GM21526 (cell line): Measurements from ENCODE around the gene MS4A10.

Experiments used
- ATAC-seq: cut with Tn5 transposase; IDR thresholded peaks from one replicate; pipeline ENCODE4 v1.9.1; 2021; ENCODE audit warnings: moderate library complexity; ENCODE audit not compliant: unreplicated experiment, low FRiP score

The MS4A10 gene

DNA sequence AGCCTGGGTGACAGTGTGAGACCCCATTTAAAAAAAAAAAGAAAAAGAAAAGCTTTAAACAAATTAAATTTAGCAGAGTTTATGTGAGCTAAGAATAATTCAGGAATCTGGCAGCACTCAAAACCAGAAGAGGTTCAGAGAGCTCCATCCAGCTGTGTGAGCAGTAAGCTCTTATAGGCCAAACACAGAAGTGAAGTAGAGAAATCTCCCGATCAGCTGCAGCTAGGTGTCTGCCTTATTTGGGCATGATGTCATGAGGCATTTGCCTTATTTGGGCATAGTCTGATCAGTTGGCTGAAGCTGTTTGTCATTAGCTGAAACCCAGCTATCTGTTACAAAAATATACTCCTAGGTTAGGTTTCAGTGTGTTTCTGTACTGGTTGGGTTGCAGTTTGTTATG lies 20.3 kb upstream of the MS4A10 start:
- peak; percentile 49 for ATAC-seq

DNA sequence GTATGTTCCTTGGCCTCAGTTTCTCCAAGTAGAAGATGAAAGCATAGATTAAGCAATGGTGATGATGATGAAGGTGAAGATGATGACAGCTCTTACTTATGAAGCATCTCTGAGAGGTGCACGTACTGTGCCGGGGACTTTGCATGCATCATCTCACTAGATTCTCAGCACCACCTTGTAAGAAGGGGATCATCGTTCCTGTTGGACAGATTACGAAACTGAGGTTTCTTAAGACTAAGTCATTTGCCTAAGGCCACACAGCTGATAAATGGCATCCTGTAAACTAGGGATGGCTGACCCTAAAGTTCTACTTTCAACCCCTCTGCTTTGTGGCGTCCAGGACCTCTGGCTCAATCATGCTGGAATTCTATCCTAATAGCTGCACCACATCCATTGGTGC lies 19.8 kb upstream of the MS4A10 start:
- ATAC-seq = peak; percentile 8

DNA sequence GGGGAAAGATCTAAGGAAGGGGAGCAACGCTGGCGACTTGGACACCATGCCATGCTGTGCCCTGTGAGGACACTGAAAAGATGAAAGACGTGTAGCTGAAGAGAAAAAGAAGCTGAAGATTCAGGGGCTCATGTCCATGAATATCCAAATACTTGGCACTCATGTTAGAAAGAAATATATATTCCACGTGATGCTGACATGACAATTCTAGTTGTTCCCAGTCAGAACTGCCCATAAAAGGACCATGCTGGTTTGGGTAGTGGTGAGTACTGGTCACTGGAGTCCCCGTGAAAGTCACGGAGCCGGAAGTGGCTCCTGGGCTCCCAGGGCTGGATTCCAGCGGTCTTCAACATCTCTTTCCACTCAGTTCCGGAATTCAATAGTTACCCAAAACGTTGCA lies 18.6 kb upstream of the MS4A10 start:
- ATAC-seq = no peak

DNA sequence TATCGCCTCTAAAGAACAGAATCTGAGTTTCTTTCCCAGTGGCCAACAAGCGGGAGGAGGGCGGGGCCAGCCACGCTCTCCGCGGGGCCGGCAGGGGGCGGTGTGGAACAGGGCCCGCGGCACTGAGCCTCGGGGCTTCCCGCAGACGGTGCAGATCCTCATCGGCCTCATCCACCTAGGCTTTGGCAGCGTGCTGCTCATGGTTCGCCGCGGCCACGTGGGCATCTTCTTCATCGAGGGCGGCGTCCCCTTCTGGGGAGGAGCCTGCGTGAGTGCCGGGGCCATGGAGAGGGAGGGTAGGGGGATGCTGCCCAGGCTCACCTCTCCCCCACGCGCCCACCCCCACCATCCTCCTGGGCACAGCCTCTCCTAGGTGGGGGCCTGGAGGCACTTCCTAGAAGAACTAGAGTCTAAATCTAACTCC lies 17.7 kb upstream of the MS4A10 start:
- ATAC-seq = no peak

DNA sequence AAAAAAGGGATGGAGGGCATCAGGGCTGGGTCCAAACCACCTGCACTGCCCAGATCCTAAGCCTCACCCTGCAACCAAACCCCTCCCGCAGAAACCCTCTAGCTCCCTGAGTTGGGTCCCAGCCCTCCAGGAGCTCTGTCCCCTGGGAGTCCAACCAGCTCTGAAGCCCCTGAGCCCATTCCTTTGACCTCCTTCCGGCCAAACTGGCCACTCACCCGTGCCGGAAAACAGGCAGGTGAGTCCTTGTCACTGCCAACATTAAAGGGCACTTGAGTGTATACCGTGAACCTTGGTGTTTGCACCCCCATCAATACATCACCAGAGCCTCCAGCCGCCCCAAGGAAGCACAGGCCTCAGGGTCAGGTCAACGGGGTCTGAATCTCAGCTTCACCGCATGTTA lies 16.9 kb upstream of the MS4A10 start:
- no peak for ATAC-seq

DNA sequence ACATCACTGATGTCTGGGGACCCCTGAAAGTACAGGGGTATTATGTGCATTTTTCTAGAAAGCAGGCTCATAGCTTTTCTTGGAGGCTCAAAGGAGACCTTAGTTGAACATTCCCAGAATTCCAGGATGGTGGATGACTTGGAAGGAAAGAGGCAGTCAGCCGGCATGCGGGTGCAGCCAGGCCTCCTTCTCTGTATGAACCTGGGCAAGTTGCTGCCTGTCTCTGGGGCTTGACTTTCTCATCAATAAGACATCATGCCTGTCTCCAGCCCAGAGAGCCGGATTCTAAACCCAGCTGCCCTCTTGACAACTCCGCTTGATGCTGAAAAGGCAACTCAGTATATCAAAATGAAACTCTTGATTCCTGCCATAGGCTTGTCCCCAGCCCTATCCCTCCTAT lies 15.9 kb upstream of the MS4A10 start:
- no peak for ATAC-seq

DNA sequence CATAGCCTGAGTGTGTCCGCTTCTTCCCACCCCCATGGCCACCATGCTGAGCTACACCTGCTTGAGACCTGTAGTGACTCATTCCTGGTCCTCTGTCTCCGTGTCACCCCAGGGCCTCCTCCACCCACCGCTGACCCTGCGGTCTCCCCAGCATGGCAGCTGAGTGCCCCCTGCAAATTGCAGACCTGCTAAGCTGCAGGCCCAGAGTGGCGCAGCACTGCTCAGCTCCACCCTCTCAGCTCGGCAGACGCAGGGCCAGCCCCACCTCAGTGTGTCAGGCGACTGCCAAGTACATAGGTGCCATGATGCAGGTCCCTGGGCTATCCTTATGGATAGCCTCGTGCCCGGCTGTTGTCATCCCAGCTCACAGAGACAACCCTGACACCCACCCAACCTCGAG lies 15.3 kb upstream of the MS4A10 start:
- ATAC-seq = no peak

DNA sequence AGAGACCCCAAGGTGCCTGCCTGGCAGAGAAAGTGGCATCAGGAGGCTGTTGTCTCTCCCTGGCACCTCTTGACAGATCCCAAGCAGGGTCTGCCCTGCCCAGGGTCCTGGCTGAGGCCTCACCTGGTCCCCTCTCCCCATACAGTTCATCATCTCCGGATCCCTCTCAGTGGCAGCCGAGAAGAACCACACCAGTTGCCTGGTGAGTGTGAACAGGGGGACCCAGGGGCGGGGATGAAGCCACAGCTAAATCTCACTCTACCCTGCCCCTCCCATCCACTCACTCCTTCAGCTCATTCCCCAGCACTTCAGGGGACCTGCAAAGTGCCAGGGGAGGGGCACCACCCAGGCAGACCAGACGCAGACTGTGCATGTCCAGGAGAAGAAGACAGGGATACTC lies 14.0 kb upstream of the MS4A10 start:
- ATAC-seq = no peak

DNA sequence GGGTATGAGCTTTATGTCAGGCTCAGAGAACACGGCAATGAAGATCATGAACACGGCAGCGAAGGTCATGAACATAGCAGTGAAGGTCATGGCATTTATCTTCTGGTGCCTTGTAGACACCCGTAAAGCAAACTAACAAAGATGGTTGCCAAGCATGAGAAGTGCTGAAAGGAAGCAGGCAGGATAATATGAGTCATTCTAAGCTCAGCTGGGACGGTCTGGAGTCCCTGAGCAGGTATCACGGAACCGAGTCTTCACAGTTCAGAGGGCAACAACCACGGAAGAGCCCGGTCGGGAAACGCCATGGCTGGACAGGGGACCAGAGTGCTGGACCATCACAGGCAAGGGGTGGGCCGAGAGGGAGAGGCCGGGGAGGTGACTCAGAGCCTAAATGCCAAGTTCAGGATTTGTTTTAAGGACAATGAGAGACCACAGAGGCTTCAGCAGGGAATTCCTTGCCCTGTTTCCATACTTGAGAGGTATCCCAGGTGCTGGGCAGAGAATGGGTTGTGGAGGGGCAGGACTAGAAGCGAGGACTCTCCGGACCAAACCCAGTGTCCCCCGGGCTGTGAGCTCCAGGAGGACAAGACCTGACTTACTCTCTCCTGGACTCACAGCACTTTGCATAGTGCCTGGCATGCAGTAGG lies 13.1 kb upstream of the MS4A10 start:
- no peak for ATAC-seq

DNA sequence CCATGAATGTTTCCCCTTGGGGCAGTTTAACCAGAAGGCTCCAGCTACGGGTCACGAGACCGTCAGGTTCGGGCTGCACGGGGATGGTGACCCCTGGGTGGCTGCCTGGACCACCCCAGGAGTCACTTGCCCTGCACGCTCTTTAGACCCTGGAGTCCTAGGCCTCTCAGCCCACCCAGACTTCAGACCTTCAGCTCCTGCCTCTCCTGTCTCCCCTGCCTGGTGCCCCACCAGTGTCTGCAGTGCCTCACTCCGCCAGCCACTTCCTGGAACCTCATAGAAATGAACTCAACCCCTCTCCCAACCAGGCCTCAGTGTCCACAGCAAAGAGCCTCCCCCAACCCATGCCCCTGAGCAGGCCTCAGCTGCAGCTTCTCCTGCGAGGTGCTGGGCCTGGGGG lies 12.5 kb upstream of the MS4A10 start:
- ATAC-seq = no peak

DNA sequence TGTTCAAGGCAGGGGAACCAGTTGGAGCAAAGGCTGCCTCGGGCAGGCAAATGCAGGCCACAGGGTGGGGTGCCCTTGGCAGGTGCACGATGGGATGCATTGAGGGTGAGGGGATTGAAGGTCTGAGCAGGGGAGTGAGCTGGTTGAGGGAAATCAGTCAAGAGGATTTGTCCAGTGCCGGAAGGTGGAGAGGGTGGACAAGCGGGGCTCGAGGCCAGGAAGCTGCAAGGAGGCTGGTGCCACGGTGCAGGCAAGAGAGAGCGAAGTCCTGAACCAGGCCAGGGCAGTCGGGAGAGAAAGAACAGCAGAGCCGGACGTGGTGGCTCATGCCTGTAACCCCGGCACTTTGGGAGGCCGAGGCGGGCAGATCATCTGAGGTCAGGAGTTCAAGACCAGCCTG lies 10.4 kb upstream of the MS4A10 start:
- ATAC-seq = no peak

DNA sequence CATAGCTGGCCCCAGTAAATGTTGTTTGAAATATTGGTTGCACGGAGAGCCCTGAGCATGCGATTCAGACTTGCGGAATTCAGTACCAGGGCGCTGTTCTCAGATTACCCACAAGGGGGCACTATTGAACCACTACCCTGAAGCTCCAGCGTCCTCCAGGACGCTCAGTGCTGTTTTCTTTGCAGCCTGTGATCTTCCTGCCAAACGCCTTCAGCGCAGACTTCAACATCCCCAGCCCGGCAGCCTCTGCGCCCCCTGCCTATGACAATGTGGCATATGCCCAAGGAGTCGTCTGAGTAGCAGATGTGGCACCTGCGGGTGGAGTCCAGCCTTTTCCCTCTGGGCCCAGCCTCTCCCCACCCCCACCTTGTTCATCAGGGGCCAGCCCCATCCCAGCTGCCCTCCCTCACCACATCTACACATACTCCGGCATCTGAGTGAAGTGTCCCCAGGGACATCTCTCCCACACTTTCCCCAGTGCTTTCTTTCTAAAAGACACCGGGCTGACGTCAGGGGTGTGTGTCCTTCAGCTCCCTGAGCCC lies 9.6 kb upstream of the MS4A10 start:
- ATAC-seq = peak; percentile 73

DNA sequence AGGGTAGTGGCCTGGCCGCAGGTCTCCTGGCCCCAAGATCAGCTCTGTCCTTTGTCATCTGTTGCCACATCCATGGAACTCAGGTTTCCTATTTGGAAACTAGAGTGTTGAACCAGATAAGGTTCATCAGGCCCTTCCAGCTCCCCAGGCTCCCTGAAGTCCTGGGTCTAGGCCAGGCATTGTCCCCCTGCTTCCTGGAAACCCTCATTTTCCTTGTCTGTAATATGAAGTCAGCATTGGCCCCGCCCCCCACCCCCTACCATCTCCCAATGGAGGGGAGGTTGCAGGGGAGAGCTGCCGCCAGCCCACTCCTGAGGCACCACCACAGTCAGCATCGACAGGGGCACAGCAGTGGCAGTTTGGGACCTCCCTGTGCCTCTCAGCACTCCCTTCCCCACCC lies 9.0 kb upstream of the MS4A10 start:
- no peak for ATAC-seq

DNA sequence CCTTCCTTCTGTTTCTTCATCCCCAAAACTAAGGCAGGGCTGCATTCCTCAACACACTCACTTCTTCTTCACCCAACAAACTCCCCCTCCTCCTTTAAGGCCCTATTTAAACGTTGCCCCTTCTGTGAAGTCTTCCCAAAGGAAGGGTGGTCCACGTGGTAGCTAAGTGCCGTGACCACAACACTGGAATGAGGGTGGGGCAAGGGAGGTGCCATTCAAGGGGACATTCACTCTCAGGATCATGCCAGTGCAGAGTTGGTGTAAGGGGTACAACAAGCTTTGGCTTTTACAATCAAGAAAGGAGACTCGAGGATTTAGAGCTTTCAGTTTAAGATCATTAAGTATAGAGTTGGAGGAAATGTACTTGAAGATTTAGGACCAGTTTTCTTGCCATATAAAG lies 8.0 kb upstream of the MS4A10 start:
- ATAC-seq = no peak

DNA sequence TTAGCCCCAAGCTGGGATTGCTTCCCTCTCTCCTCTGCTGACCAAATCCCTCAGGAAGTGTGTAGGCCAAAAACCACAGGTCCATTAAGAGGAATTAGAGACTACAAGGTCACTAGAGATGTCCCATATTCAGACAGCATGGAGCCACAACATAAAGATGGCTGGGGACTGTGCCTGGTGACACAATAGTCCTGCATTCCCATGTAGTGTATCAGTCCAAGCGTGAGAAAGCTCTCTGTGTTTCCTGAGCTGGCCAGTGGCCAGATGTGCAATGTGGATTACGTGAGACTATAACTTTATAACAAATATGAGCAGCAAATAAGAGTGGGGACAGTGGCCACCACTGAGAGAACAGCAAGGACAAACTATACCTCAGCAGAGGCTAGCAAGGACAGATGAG lies 7.6 kb upstream of the MS4A10 start:
- no peak for ATAC-seq

DNA sequence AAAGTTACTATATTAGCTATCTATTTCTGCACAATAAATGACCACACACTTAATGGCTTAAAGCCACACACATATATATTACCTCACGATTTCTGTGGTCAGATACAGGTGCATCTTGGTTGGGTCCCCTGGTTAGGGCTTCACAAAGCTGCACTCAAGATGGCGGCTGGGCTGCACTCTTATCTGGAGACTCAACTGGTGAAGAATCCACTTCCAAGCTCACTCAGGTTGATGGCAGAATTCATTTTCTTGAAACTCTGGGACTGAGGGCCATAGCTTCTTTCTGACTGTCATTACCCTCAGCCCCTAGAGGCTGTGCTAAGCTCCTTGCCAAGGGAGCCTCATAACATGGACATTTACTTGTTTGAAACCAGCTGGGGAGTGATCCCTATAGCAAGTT lies 5.1 kb upstream of the MS4A10 start:
- no peak for ATAC-seq

DNA sequence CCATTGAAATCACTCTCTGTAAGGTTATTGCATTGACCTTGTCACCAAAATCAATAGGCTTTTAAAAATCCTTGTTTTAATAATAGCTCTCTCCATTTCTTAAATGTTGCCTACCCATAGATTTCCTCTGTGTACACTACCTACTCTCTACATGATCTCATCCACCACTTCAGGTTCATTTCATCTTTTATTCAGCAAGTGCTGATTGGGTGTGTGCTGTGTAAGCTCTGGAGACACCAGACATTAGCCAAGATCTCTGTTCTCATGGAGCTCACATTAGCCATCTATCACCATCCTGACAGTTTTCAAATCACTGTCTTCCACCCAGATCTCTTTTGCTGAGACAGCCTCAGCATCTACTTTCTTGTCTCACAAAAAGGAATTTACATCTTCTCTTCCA lies 4.4 kb upstream of the MS4A10 start:
- ATAC-seq = no peak

DNA sequence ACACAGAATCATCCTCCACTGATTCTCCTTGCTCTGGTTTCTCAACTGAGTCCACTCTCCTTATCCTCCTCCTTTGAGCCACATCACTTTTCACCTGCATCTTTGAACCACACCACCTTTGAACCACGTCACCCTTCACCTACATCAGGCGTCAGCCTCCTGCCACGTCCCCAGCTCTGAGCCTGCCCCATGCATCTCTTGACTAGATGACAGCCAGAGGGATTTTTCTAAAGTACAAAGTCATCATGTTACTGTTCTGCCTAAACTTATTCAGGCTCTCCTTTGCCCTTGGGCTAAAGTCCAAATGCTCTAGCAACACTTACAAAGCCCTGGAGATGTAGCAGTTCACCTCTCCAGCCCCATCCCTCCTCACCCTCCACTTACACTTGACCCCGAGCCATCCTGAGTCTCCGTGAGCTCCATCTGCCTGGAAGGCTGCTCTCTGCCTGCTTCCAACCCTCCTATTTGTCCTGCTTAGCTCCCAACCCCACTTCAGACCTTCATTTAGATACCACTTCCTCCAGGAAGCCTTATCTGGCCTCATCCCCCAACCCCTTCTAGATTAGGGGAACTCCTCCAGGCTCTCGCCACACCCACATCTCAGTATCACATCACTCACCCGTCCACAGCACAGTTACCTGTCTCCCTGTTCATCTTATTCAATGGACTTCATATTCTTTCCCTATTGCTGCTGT lies 3.7 kb upstream of the MS4A10 start:
- no peak for ATAC-seq

DNA sequence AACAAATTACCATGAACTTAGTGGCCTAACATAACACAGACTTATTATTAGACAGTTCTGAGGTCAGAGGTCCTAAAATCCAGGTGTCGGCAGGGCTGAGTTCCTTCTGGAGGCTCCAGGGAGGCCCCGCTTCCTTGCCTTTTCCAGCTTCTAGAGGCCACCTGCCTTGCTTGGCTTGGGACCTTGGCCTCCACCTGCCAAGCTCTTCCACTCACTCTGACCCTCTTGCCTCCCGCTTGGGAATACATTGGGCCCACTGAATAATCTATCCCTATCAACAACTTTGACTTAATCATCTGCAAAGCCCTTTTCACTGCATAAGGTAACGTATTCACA lies 3.2 kb upstream of the MS4A10 start:
- ATAC-seq = no peak

DNA sequence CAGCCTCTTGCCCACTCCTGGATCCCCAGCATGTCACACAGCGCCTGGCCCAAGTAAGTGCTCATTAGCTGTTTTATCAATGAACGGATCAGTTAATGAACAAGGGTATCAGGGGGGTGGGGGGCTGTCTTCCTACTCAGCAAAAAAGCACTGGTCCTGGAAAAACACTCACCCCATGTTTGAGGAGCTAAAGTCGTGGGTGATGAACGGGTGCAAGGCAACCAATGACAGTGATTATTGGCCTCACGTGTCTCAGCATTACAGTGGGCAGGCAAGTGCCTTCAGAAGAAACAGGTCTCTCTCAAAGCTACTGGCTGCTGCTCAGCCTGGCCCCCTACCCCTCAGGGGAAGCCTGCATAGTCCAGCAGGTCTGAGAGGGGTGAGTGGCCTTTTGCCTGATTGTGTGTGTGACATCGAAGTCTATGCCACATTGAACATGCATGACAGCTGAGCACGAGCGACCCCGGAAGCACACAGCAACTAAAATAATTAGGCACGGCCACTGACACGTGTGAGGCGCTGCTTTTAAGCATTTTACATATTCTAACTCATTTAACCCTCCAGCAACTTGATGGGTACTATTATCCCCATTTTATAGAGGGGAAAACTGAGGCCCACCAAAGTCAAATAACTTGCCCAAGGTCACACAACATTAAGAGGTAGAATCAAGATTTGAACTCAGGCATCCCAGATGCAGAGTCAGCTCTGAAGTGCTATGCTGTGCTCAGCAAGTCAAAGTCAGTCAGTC lies 2.6 kb upstream of the MS4A10 start:
- ATAC-seq = no peak

DNA sequence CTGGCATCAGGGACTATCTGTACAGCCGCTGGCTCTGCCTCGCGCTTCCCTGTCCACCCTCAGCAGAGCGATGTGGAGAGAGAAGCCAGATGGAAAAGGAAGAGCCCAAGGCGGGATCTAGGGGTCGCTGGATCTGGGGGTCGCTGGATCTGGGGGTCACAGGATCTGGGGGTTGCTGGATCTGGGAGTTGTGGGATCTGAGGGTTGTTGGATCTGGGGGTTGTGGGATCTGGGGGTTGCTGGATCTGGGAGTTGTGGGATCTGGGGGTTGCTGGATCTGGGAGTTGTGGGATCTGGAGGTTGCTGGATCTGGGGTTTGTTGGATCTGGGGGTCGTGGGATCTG lies 2.0 kb upstream of the MS4A10 start:
- ATAC-seq = no peak

DNA sequence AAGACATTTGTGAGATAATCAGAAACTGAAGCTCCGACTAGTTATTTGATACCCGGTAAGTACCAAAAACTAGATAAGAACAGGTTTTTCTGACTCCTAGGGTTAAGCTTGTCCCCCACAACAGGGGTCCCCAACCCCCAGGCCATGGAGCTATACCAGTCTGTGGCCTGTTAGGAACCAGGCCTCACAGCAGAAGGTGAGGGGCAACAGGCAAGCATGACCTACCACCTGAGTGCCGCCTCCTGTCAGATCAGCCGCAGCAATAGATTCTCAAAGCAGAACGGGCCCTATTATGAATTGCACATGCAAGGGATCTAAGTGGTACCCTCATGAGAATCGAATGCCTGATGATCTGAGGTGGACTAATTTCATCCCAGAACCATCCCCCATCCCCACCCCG lies 1.2 kb upstream of the MS4A10 start:
- ATAC-seq = no peak
